Measurements from ENCODE around the gene CNR2.
A peak's percentile ranks its signal among the peaks of the same experiment; 100 is the strongest.

The CNR2 gene

GRCh38 chr1:23914921-23915320 is 1.8 kb upstream of the CNR2 start:
- ChIA-PET CTCF (interaction anchor here (2.5 to 2.8 kb wide), 2 partner anchors 105 to 144 kb away, joined by 29 to 33 read pairs; no protein-coding TSS in a partner anchor), POLR2A (no interaction called here)
- H3K4me1 ChIP-seq (ENCODE audit: control insufficient read depth, insufficient read depth, low read length), result no peaks in the 10 kb centered on the region

GRCh38 chr1:23911921-23912320 is 1.2 kb downstream of the CNR2 start:
- Histone ChIP-seq H3K4me1 (ENCODE audit: control insufficient read depth, insufficient read depth, low read length) (no peaks in the 10 kb centered on the region), H3K27ac (ENCODE audit: extremely low read depth, low read depth, low read length) (no peak overlapping the region), H3K36me3 (ENCODE audit: control insufficient read depth in 2 of 2, insufficient read depth in 1 of 2, low read length in 2 of 2) (no peaks in the 10 kb centered on the region), H3K4me3 (ENCODE audit: low read depth, low read length) (no peak overlapping the region), H3K9me3 (ENCODE audit: control insufficient read depth, insufficient read depth, low read depth, low read length) (no peaks in the 10 kb centered on the region)
- ChIA-PET CTCF (interaction anchor here (1.1 kb wide), 1 partner anchor 19 kb away, joined by 3 read pairs; no protein-coding TSS in a partner anchor), POLR2A (no interaction called here)
- TF ChIP-seq HOXD13 (CRISPR knock-in tag; IDR thresholded peaks at IDR 0.05; ENCODE audit: borderline replicate concordance) (no peak), ZNF768 (tag by site-specific recombination; IDR thresholded peaks at IDR 0.05) (no peak), KLF1 (tag by site-specific recombination; IDR thresholded peaks at IDR 0.05) (no peak), KLF17 (tag by site-specific recombination; IDR thresholded peaks at IDR 0.05) (no peak), MYNN (tag by site-specific recombination; IDR thresholded peaks at IDR 0.05; ENCODE audit: borderline replicate concordance) (no peak), ZNF549 (tag by site-specific recombination; IDR thresholded peaks at IDR 0.05) (no peak), GLI4 (tag by site-specific recombination; IDR thresholded peaks at IDR 0.05) (no peak), ZNF223 (tag by site-specific recombination; IDR thresholded peaks at IDR 0.05) (no peak), ZNF174 (tag by site-specific recombination; IDR thresholded peaks at IDR 0.05) (no peak), ZNF560 (tag by site-specific recombination; IDR thresholded peaks at IDR 0.05; ENCODE audit: borderline replicate concordance) (no peak), ZNF571 (tag by site-specific recombination; IDR thresholded peaks at IDR 0.05) (no peak), WT1 (tag by site-specific recombination; IDR thresholded peaks at IDR 0.05) (no peak), ZNF830 (tag by site-specific recombination; IDR thresholded peaks at IDR 0.05; ENCODE audit: low read depth) (no peak), ZNF37A (tag by site-specific recombination; IDR thresholded peaks at IDR 0.05) (no peak), ZNF350 (tag by site-specific recombination; IDR thresholded peaks at IDR 0.05) (no peak), ZNF518A (tag by site-specific recombination; conservative IDR thresholded peaks at IDR 0.05; ENCODE audit: low read depth) (no peak), TCF7L2 (IDR thresholded peaks at IDR 0.05; ENCODE audit: borderline replicate concordance, low read depth, low read length) (no peak)

More at GRCh38 chr1:23914921-23915320, 1.8 kb upstream of the CNR2 start:
- H3K9me3 ChIP-seq (ENCODE audit: control insufficient read depth, insufficient read depth, low read depth, low read length), result no peaks in the 10 kb centered on the region
- no peak for TF ChIP-seq CTCF (tag by site-specific recombination; IDR thresholded peaks at IDR 0.05)
- peak; percentile 54; the same call in 1 of the 2 replicates for TF ChIP-seq SCRT2 (tag by site-specific recombination; IDR thresholded peaks at IDR 0.05)
- no peak for TF ChIP-seq ZNF585B (tag by site-specific recombination; IDR thresholded peaks at IDR 0.05)
- H3K27ac ChIP-seq (ENCODE audit: extremely low read depth, low read depth, low read length), result no peak overlapping the region
- H3K36me3 ChIP-seq (ENCODE audit: control insufficient read depth in 2 of 2, insufficient read depth in 1 of 2, low read length in 2 of 2), result no peaks in the 10 kb centered on the region
- no peak overlapping the region for H3K4me3 ChIP-seq (ENCODE audit: low read depth, low read length)

Measured in HEK293 (cell line).